ENCODE data around the gene UBE3A. TPM values are rescaled to one million over a fixed set of nuclear protein-coding genes. Genes with fewer than 3 reads are reported as not detected.

The UBE3A gene
- total RNA-seq, 1 experiment from 2014 or later, result 104 TPM

DNA sequence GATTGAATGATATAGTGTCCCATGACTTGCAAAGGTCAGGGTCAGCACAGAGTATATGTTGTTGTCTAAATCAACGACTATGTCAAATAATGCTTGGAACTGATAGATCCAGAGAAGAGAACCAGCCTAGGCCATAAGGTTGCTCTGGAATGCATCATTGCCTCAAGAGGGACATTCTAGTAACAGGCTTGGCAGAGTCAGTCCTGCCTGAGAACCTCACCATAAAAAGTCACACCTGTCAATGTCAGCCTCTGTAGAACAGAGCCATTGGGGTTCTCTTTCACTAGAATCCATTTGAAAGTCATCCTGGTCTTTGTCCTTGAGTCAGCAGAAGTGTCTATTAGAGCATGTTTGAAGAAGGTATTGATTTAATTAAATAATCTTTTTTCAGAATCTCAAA is 31.4 kb upstream of the UBE3A start:
- Histone ChIP-seq H3K4me1 (ENCODE audit: control insufficient read depth in 1 of 2, insufficient read depth in 2 of 2, low read length in 2 of 2) (no peaks in the 10 kb centered on the region), H3K9ac (ENCODE audit: low read length) (no peak overlapping the region), H3K79me2 (ENCODE audit: insufficient read depth, low read length) (no peaks in the 10 kb centered on the region), H4K20me1 (ENCODE audit: insufficient read depth) (no peaks in the 10 kb centered on the region), H3K4me2 (ENCODE audit: low read length) (no peak overlapping the region), H3K27me3 (ENCODE audit: insufficient read depth, low read length) (no peaks in the 10 kb centered on the region), H3K36me3 (ENCODE audit: control insufficient read depth in 1 of 2, insufficient read depth in 2 of 2, low read length in 2 of 2) (no peaks in the 10 kb centered on the region), H3K4me3 (replicated peaks in 1 of 2; ENCODE audit: low read depth in 1 of 2, low read length in 2 of 2) (no peak overlapping the region), H3K27ac (ENCODE audit: low read depth, low read length) (no peak overlapping the region), H3K9me2 (ENCODE audit: insufficient read depth) (no peaks in the 10 kb centered on the region), H2AFZ (ENCODE audit: low read depth, low read length, poor library complexity, severe bottlenecking) (no peak overlapping the region), H3K9me3 (ENCODE audit: control insufficient read depth in 1 of 2, insufficient read depth in 1 of 2, low read depth in 1 of 2, low read length in 2 of 2) (no peaks in the 10 kb centered on the region)
- ChIA-PET CTCF (no interaction called here), POLR2A (no interaction called here), RAD21 (ENCODE audit: low non-redundant PET in 1 of 2, low total read pairs in 2 of 2, uncharacterized antibody in 2 of 2, unreplicated experiment in 2 of 2) (no interaction called here)
- no TSS peak for BruUV-seq (replicated peaks)
- TF ChIP-seq, protein P1, sequence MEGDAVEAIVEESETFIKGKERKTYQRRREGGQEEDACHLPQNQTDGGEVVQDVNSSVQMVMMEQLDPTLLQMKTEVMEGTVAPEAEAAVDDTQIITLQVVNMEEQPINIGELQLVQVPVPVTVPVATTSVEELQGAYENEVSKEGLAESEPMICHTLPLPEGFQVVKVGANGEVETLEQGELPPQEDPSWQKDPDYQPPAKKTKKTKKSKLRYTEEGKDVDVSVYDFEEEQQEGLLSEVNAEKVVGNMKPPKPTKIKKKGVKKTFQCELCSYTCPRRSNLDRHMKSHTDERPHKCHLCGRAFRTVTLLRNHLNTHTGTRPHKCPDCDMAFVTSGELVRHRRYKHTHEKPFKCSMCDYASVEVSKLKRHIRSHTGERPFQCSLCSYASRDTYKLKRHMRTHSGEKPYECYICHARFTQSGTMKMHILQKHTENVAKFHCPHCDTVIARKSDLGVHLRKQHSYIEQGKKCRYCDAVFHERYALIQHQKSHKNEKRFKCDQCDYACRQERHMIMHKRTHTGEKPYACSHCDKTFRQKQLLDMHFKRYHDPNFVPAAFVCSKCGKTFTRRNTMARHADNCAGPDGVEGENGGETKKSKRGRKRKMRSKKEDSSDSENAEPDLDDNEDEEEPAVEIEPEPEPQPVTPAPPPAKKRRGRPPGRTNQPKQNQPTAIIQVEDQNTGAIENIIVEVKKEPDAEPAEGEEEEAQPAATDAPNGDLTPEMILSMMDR (IDR thresholded peaks at IDR 0.05 in 2 of 3, conservative IDR thresholded peaks at IDR 0.05 in 1 of 3; ENCODE audit: borderline replicate concordance in 1 of 3, insufficient read depth in 1 of 3, low read depth in 2 of 3, low read length in 2 of 3), result no peak
- TF ChIP-seq ZNF274 (IDR thresholded peaks at IDR 0.05; ENCODE audit: low read depth, low read length) (no peak), CBX3 (IDR thresholded peaks at IDR 0.05; ENCODE audit: low read depth) (no peak), JUND (IDR thresholded peaks at IDR 0.05) (no peak), SIN3A (IDR thresholded peaks at IDR 0.05; ENCODE audit: low read depth) (no peak), ZFX (IDR thresholded peaks at IDR 0.05) (no peak), EGR1 (IDR thresholded peaks at IDR 0.05; ENCODE audit: low read depth) (no peak), YY1 (IDR thresholded peaks at IDR 0.05; ENCODE audit: extremely low read depth, insufficient replicate concordance, low read depth, low read length) (no peak), SRF (IDR thresholded peaks at IDR 0.05; ENCODE audit: low read depth) (no peak), FOSL1 (IDR thresholded peaks at IDR 0.05; ENCODE audit: low read depth) (no peak), EZH2 (IDR thresholded peaks at IDR 0.05) (no peak), TCF7L2 (IDR thresholded peaks at IDR 0.05; ENCODE audit: borderline replicate concordance, extremely low read depth, insufficient read depth, insufficient read length) (no peak), ELF1 (IDR thresholded peaks at IDR 0.05; ENCODE audit: borderline replicate concordance, low read depth) (no peak), CEBPB (IDR thresholded peaks at IDR 0.05; ENCODE audit: low read depth) (no peak), EZH2phosphoT487 (IDR thresholded peaks at IDR 0.05; ENCODE audit: borderline replicate concordance) (no peak), POLR2A (IDR thresholded peaks at IDR 0.05; ENCODE audit: borderline replicate concordance, extremely low read depth, insufficient read depth, insufficient read length) (no peak)
- TF ChIP-seq, protein P2, sequence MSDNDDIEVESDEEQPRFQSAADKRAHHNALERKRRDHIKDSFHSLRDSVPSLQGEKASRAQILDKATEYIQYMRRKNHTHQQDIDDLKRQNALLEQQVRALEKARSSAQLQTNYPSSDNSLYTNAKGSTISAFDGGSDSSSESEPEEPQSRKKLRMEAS (IDR thresholded peaks at IDR 0.05), result no peak
- TF ChIP-seq, protein P3, sequence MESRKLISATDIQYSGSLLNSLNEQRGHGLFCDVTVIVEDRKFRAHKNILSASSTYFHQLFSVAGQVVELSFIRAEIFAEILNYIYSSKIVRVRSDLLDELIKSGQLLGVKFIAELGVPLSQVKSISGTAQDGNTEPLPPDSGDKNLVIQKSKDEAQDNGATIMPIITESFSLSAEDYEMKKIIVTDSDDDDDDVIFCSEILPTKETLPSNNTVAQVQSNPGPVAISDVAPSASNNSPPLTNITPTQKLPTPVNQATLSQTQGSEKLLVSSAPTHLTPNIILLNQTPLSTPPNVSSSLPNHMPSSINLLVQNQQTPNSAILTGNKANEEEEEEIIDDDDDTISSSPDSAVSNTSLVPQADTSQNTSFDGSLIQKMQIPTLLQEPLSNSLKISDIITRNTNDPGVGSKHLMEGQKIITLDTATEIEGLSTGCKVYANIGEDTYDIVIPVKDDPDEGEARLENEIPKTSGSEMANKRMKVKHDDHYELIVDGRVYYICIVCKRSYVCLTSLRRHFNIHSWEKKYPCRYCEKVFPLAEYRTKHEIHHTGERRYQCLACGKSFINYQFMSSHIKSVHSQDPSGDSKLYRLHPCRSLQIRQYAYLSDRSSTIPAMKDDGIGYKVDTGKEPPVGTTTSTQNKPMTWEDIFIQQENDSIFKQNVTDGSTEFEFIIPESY (IDR thresholded peaks at IDR 0.05; ENCODE audit: extremely low read depth, insufficient replicate concordance, low read length), result no peak
- TF ChIP-seq, protein P4, sequence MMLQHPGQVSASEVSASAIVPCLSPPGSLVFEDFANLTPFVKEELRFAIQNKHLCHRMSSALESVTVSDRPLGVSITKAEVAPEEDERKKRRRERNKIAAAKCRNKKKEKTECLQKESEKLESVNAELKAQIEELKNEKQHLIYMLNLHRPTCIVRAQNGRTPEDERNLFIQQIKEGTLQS (IDR thresholded peaks at IDR 0.05), result no peak
- DNase-seq (ENCODE audit: low read depth, low spot score) (no peak), ATAC-seq (no peak)
- intact Hi-C loops (cut with micrococcal nuclease), result no loop called here
